ENCODE measurements around the gene TSPAN7. TPM values are rescaled to one million over a fixed set of nuclear protein-coding genes. Genes with fewer than 3 reads are reported as not detected.

Gene TSPAN7
- total RNA-seq, 1 experiment from 2014 or later, result 3.5 TPM

DNA sequence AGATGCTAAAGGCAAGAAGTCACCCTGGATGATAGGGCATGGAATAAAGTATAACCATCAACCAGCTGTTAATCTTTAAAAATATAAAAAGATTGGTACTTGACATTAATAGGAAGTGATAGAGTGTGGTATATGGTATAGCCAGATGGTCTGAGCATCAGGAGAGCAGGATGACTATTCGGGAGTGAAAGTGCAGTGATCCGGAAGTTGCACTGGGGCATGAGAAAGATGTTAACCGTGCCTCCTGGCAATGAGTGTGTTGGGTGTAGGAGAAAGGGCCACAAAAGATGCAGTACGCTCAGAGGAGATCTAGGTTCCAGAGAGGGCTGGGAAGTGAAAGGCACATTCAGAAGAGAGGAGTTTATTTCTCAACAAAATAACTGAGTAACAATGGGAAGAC, 65.0 kb downstream of the TSPAN7 start:
- Histone ChIP-seq H3K79me1 (ENCODE audit: insufficient read depth, low read depth, low read length, poor library complexity, severe bottlenecking) (no peaks in the 10 kb centered on the region), H2BK15ac (ENCODE audit: low read depth, low read length) (no peak overlapping the region), H2BK12ac (ENCODE audit: insufficient read length, low read depth, low read length) (no peak overlapping the region), H3K23me2 (ENCODE audit: insufficient read length, low read depth, low read length, poor library complexity, severe bottlenecking) (no peaks in the 10 kb centered on the region), H3K56ac (ENCODE audit: insufficient read length, low read depth, low read length) (no peak overlapping the region), H3K9ac (ENCODE audit: extremely low read depth, insufficient read length, low read length) (no peak overlapping the region), H3T11ph (ENCODE audit: low read length) (no peak overlapping the region), H3K27ac (ENCODE audit: insufficient read length, low read depth, low read length) (no peak overlapping the region), H3K23ac (ENCODE audit: insufficient read length, low read depth, low read length) (no peak overlapping the region), H3K9me3 (ENCODE audit: control insufficient read depth, low read depth, low read length) (no peaks in the 10 kb centered on the region), H4K5ac (ENCODE audit: insufficient read length, low read depth, low read length) (no peak overlapping the region), H4K20me1 (ENCODE audit: control insufficient read depth, insufficient read depth, insufficient read length) (no peaks in the 10 kb centered on the region), H2BK120ac (ENCODE audit: low read depth, low read length, poor library complexity, severe bottlenecking) (no peak overlapping the region), H3K14ac (ENCODE audit: insufficient read depth, low read length) (no peak overlapping the region), H2BK20ac (ENCODE audit: low read depth, low read length, poor library complexity, severe bottlenecking) (no peak overlapping the region), H2AFZ (ENCODE audit: low read length) (no peak overlapping the region), H3K27me3 (ENCODE audit: insufficient read depth, low read length) (no peaks in the 10 kb centered on the region), H4K8ac (replicated peaks; ENCODE audit: insufficient read length, low read depth, low read length) (no peak overlapping the region), H3K18ac (ENCODE audit: insufficient read length, low read depth, low read length) (no peak overlapping the region), H2AK5ac (ENCODE audit: insufficient read length, low read length) (no peak overlapping the region), H3K4me2 (ENCODE audit: insufficient read depth, insufficient read length, low read length) (no peak overlapping the region), H3K79me2 (ENCODE audit: insufficient read depth, low read length) (no peaks in the 10 kb centered on the region), H3K4me1 (ENCODE audit: insufficient read depth, low read length) (no peaks in the 10 kb centered on the region), H4K91ac (ENCODE audit: insufficient read length, low read depth, low read length) (no peak overlapping the region), H3K4ac (ENCODE audit: low read depth, low read length) (no peak overlapping the region), H2BK5ac (ENCODE audit: insufficient read length, low read length) (no peak overlapping the region)
- Mint-ChIP-seq H3K27me3 (ENCODE audit: low read depth) (no peaks in the 10 kb centered on the region), H3K4me3 (no peak overlapping the region), H3K27ac (no peak overlapping the region), H3K9me3 (peaks cover 56 to 58% of the 10 kb centered on the region in 2 experiments), H3K36me3 (ENCODE audit: insufficient read depth in 1 of 3, low read depth in 3 of 3) (no peaks in the 10 kb centered on the region; a peak in 1 of 7 replicates), H3K4me1 (peaks cover 0 to 3% of the 10 kb centered on the region in 2 experiments; a peak in 1 of 4 replicates)
- WGBS (ENCODE audit: extremely low coverage, insufficient read length, low lambda C conversion rate), result no CpG with 5 or more reads among the region's 4 CpGs
- no peak for DNase-seq
- TF ChIP-seq, protein P1, sequence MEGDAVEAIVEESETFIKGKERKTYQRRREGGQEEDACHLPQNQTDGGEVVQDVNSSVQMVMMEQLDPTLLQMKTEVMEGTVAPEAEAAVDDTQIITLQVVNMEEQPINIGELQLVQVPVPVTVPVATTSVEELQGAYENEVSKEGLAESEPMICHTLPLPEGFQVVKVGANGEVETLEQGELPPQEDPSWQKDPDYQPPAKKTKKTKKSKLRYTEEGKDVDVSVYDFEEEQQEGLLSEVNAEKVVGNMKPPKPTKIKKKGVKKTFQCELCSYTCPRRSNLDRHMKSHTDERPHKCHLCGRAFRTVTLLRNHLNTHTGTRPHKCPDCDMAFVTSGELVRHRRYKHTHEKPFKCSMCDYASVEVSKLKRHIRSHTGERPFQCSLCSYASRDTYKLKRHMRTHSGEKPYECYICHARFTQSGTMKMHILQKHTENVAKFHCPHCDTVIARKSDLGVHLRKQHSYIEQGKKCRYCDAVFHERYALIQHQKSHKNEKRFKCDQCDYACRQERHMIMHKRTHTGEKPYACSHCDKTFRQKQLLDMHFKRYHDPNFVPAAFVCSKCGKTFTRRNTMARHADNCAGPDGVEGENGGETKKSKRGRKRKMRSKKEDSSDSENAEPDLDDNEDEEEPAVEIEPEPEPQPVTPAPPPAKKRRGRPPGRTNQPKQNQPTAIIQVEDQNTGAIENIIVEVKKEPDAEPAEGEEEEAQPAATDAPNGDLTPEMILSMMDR (conservative IDR thresholded peaks at IDR 0.05), result no peak

Data from H9 (cell line).